ENCODE results near the gene CPEB1. TPM values are rescaled to one million over a fixed set of nuclear protein-coding genes. Genes with fewer than 3 reads are reported as not detected.
"Not testable (repeated sequence)": the region's sequence is repeated elsewhere in the genome, so short reads cannot be mapped to it uniquely, and the experiment has no call there.

The CPEB1 gene
- total and polyA plus RNA-seq, 8 donors, result 0.42 to 2.9 (median 1.1) TPM

DNA sequence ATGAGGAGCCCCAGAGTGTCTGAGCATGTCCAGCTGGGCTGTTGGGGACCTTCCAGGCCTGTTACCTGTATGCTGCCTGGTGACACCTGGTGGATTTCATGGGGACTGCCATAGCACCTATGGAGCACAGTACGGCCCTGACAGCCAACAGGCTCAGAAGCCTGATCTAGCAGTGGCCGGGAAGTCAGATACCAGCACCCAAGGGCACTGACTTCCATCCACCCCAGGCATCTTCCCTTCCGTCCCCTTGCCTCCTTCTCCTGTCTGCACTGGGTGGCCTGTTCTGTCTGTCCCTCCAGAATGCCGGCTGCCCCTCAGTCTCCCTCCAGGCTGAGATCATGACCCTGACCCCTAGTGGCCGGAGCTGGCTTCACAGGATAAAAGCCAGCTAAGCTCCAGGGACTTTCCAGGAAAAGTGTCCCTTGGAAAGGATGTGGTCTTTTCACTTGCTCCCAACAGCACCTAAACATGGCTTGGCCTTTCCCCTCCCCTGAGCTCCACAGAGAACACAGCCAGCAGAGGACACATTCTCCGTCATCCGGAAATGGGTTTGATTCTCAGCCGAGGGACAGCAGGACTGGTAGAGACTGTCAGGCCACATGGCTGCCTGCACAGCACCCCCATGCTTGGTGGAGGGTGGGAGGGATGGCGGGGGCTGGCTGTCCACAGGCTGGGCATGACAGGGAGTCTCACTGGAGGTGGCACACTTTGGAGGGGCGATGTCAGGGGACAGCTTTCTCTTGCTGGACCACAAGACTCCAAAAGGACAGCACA is 116.4 kb downstream of the CPEB1 start:
- Histone ChIP-seq H3K27me3 (no peaks in the 10 kb centered on the region), H3K27ac (peak overlapping the region in 2 of 4 donors; percentile 52 to 73), H3K4me3 (peak overlapping the region in 1 of 4 donors; percentile 40), H3K9me3 (no peaks in the 10 kb centered on the region), H3K36me3 (peaks cover 0 to 16% (median 0%) of the 10 kb centered on the region in 3 donors), H3K4me1 (no peaks in the 10 kb centered on the region)
- DNase-seq, result peak; percentile 84 to 90 (median 86)
- TF ChIP-seq, protein P1, sequence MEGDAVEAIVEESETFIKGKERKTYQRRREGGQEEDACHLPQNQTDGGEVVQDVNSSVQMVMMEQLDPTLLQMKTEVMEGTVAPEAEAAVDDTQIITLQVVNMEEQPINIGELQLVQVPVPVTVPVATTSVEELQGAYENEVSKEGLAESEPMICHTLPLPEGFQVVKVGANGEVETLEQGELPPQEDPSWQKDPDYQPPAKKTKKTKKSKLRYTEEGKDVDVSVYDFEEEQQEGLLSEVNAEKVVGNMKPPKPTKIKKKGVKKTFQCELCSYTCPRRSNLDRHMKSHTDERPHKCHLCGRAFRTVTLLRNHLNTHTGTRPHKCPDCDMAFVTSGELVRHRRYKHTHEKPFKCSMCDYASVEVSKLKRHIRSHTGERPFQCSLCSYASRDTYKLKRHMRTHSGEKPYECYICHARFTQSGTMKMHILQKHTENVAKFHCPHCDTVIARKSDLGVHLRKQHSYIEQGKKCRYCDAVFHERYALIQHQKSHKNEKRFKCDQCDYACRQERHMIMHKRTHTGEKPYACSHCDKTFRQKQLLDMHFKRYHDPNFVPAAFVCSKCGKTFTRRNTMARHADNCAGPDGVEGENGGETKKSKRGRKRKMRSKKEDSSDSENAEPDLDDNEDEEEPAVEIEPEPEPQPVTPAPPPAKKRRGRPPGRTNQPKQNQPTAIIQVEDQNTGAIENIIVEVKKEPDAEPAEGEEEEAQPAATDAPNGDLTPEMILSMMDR (IDR thresholded peaks at IDR 0.05), result peak; percentile 78 to 87 (median 83)
- intact Hi-C loops (cut with DNase I), result no loop called here
- WGBS, 2 donors, result 8 to 11% methylated on average over 10 of the region's 10 CpGs
- FAIRE-seq, result no peak
- ATAC-seq, result peak; percentile 90 to 98 (median 95)

DNA sequence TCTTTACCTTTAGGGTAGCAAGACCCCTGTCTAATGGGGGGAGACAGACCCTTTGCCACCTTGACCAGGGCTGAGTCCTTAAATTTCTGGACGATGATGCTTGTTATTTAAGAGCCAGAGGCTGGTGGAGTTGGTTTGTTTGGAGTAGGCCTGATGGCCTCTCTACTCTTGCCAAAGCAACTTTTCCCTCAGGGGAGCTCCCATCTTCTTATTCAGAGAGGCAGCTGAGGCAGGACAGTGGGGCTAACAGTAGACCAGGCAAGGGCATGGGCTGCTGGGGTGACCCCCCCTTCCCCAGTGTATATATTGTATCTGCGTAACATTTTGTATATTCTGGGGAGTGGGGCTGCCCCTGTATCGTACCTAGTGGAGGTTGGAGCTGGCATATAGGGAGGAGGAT is 117.2 kb downstream of the CPEB1 start:
- TF ChIP-seq, protein P1 (IDR thresholded peaks at IDR 0.05), result no peak
- Histone ChIP-seq H3K36me3 (peaks cover 0 to 11% (median 0%) of the 10 kb centered on the region in 3 donors), H3K27me3 (no peaks in the 10 kb centered on the region), H3K4me1 (no peaks in the 10 kb centered on the region), H3K27ac (no peak overlapping the region), H3K4me3 (no peak overlapping the region), H3K9me3 (no peaks in the 10 kb centered on the region)
- DNase-seq, result peak in 1 of 6 donors; percentile 11
- intact Hi-C loops (cut with DNase I), result no loop called here
- no peak for ATAC-seq
- FAIRE-seq, result no peak
- 72 to 75% methylated on average over 3 of the region's 3 CpGs for WGBS, 2 donors

DNA sequence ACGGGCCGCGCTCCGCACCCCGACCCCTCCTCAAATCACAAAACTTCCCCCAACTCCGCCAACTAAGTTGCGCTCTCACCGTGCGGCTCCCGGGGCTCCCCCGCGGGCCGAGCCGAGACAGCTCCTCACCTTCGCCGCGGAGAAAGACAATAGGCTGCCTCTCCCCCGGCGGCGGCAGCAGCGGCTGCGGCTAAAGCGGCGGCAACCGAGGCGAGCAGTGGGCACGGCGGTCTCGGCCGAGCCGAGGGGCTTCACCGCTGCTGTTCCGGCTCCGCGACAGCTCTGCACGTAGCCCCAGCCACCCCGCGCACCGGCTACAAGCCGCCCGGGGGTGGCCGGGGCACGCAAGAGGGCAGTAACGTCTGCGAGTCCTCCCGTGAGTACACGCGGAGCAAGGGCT is 133.6 kb downstream of the CPEB1 start:
- H3K4me3 ChIP-seq; H3K27ac ChIP-seq; ATAC-seq; DNase-seq; H3K4me1 ChIP-seq; H3K36me3 ChIP-seq; FAIRE-seq; H3K9me3 ChIP-seq; H3K27me3 ChIP-seq; intact Hi-C loops (cut with DNase I): not testable (repeated sequence)
- WGBS, 2 donors, result no CpG with 5 or more reads among the region's 48 CpGs

DNA sequence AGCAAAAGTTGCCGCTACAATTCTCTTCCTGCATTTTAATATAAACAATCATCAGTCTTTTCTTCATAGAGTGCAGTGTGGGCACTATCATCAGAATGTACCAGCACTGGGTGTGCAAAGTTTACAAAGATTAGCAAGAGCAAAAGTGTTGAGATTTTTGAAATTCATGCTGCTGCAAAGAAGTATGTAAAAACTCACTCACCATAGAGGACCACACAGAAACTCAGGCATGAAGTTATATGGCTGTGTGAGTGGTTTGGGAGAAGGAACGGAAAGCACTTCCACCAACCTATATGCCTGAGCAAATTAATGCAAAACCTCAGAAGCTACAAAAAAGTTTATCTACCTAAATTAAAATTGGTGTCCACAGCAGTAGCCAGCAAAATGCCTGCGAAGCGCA is 139.5 kb downstream of the CPEB1 start:
- H3K4me1 ChIP-seq; FAIRE-seq; intact Hi-C loops (cut with DNase I); H3K4me3 ChIP-seq; ATAC-seq; H3K27ac ChIP-seq; H3K36me3 ChIP-seq; H3K9me3 ChIP-seq; H3K27me3 ChIP-seq; DNase-seq: not testable (repeated sequence)
- WGBS, 2 donors, result 91% methylated on average over 2 of the region's 4 CpGs

DNA sequence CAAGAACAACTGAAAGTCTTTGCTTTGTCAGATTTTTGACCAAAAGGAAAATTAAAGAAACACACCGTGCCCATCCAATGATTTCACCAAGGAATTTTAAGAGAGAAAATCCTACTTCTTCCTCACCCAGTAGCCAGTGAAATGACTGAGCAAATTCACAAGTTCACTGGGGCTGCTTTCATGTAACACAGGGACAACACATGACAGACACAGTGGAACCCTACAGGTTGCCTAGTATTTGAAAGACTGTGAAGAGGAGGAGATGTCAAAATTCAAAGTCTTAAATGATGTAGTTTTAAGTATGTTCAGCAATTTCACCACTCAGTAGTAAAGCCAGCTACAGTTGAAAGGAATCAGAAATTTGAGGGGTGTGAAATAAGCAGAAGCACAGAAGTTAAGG is 140.1 kb downstream of the CPEB1 start:
- H3K27ac ChIP-seq; H3K4me1 ChIP-seq; H3K9me3 ChIP-seq; intact Hi-C loops (cut with DNase I); DNase-seq; ATAC-seq; H3K27me3 ChIP-seq; FAIRE-seq; H3K36me3 ChIP-seq; H3K4me3 ChIP-seq: not testable (repeated sequence)
- WGBS, 2 donors, result 77 to 88% methylated on average over 1 of the region's 1 CpG

DNA sequence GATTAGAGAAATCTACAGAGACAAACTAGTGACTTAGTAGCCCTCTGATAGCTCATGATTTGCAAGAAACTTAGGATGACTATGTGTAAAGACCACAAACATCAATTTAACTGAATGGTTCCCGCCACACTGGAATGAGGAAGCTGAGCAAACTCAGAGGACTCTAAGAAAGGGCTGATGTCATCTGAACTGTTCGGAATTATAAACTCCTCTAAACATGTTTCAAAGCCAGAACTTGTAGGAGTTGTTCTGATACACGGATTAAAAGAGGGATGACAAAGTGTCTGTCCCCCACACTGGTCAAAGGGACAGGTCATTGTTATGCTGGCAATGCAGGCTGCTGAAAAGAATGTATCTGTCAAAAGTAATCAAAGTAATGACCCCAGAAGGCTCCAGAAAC is 141.3 kb downstream of the CPEB1 start:
- H3K9me3 ChIP-seq; intact Hi-C loops (cut with DNase I); H3K4me1 ChIP-seq; H3K4me3 ChIP-seq; FAIRE-seq; H3K27me3 ChIP-seq; DNase-seq; H3K36me3 ChIP-seq; H3K27ac ChIP-seq: not testable (repeated sequence)
- WGBS, 2 donors, result no CpG with 5 or more reads among the region's 3 CpGs
- ATAC-seq, result peak; percentile 25 to 68 (median 54)

DNA sequence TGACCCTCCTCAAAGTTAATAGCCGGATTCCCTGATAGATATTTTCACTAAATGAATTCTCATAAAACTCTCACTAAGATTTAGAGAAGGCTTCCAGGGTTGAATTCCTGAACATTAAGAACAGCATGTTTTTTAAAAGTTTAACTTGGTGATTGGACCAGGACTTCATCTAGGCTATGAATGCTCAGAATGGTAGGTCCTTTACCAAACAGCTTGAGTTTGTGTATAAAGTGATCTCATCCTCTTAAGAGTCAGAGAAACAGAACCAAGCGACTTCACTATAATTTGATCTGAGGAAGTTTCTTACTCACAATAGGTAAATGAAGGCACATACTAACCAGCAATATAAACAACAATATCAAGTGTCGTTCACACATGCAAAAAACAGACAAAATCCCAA is 143.1 kb downstream of the CPEB1 start:
- H3K27ac ChIP-seq; intact Hi-C loops (cut with DNase I); H3K9me3 ChIP-seq; H3K27me3 ChIP-seq; H3K4me1 ChIP-seq; H3K4me3 ChIP-seq; DNase-seq; ATAC-seq; H3K36me3 ChIP-seq; FAIRE-seq: not testable (repeated sequence)
- 77 to 97% methylated on average over 1 of the region's 3 CpGs for WGBS, 2 donors

DNA sequence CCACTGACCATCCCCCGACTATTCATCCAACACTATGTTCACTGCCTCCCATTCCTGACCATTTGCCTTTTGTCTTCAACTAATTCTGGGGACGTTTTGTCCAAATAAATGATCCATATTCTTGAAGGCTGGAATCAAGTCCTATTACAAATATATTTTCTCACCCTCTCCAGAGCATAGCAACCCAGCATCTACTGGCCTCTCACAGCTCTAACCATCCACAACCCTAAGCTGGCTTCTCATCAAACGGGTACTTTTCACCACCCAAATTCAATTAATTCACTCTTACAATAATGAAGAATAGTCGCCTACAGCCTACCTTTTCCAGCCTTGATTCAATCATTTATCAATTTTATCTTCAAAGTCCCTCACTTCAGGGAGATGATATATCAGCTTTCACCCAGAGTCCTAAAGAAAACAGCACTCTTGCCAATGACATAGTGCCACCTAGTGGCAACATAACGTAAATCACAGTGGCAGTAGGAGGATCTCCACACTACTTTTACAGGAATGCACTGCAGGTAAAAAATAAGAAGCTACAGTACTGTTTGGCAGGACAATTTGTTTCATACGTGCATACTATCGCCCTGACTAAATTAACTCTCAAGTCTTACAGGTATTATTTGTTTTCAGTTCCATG is 144.3 kb downstream of the CPEB1 start:
- DNase-seq, result peak in 1 of 6 donors; percentile 23

DNA sequence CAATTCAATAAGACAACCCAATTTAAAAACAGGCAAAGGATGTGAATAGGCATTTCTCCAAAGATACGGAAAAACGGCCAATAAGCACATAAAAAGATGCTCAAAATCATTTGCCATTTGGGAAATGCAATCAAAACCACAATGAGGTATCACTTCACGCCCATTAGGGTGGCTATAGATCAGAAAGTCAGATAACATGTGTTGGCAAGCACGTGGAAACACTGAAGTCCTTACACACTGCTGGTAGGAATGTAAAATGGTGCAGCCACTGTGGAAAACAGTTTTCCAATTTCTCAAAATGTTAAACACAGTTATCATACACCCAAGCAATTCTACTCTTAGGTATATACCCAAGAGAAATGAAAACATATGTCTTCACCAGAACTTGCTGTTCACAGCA is 146.4 kb downstream of the CPEB1 start:
- H3K36me3 ChIP-seq; H3K27ac ChIP-seq; intact Hi-C loops (cut with DNase I); H3K4me1 ChIP-seq; H3K27me3 ChIP-seq; FAIRE-seq; ATAC-seq; H3K4me3 ChIP-seq; H3K9me3 ChIP-seq; DNase-seq: not testable (repeated sequence)
- WGBS, 2 donors, result 65 to 72% methylated on average over 4 of the region's 4 CpGs

More for the DNA sequence above, 144.3 kb downstream of the CPEB1 start:
- H3K27me3 ChIP-seq; intact Hi-C loops (cut with DNase I); H3K36me3 ChIP-seq; FAIRE-seq; H3K4me3 ChIP-seq; H3K9me3 ChIP-seq; H3K4me1 ChIP-seq; H3K27ac ChIP-seq: not testable (repeated sequence)
- 30 to 45% methylated on average over 2 to 3 of the region's 7 CpGs for WGBS, 2 donors
- peak; percentile 60 to 87 (median 86) for ATAC-seq

DNA sequence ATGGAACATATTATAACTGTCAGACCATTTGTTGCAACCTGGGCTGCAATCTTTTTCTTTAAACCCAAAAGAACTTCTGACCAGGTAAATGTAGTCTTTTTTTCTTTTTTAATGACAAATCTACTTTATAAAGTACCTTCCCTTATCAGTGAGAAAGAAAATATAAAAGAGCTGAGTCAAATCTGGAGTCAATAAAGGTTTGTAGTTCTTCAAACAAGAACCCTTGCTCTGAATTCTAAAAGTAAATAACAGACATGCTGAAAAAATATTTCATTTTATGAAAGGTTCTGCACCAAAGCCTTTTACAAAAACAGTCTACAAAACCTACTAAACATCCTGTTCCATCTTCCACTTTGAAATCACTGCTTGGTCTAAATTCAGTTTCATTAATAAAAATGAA is 149.2 kb downstream of the CPEB1 start:
- ATAC-seq, result peak in 2 of 4 donors; percentile 69

More for the DNA sequence above, 149.2 kb downstream of the CPEB1 start:
- FAIRE-seq; H3K4me3 ChIP-seq; DNase-seq; H3K27me3 ChIP-seq; H3K27ac ChIP-seq; H3K4me1 ChIP-seq; H3K9me3 ChIP-seq; intact Hi-C loops (cut with DNase I); H3K36me3 ChIP-seq: not testable (repeated sequence)
